Measurements from ENCODE around the gene ZNF584.
"Not testable (repeated sequence)": the region's sequence is repeated elsewhere in the genome, so short reads cannot be mapped to it uniquely, and the experiment has no call there.

ZNF584 gene

GRCh38 chr19:58439576-58440554, 31.4 kb downstream of the ZNF584 start, which contains the start of gene ZNF132:
ZNF132 (minus strand) TSS chr19:58440153; CDS start chr19:58439821, 332 bp downstream.
- peaks cover 10% of the 10 kb centered on the region for H3K9me3 ChIP-seq (ENCODE audit: severe bottlenecking)

GRCh38 chr19:58440556-58440955, 32.1 kb downstream of the ZNF584 start:
- no peak for TF ChIP-seq CTCF (IDR thresholded peaks at IDR 0.05; ENCODE audit: low read depth, low read length)
- peak overlapping the region; percentile 63; the same call in 1 of the 2 replicates for H3K27ac ChIP-seq
- H3K27me3 ChIP-seq (ENCODE audit: insufficient read depth, low read depth, severe bottlenecking) = no peaks in the 10 kb centered on the region
- H3K36me3 ChIP-seq = peaks cover 25% of the 10 kb centered on the region
- DNase-seq = no peak
- peak overlapping the region; percentile 82 for H3K4me3 ChIP-seq (ENCODE audit: low read depth, low read length)
- H3K9me3 ChIP-seq (ENCODE audit: severe bottlenecking) = peaks cover 5% of the 10 kb centered on the region

More at GRCh38 chr19:58439576-58440554, 31.4 kb downstream of the ZNF584 start, which contains the start of gene ZNF132:
- peak within 1 kb of the TSS; percentile 63 for H3K27ac ChIP-seq
- no peak for TF ChIP-seq CTCF (IDR thresholded peaks at IDR 0.05; ENCODE audit: low read depth, low read length)
- H3K27me3 ChIP-seq (ENCODE audit: insufficient read depth, low read depth, severe bottlenecking) = no peaks in the 10 kb centered on the region
- peak within 1 kb of the TSS; percentile 82 for H3K4me3 ChIP-seq (ENCODE audit: low read depth, low read length)
- peak; percentile 97 for DNase-seq
- peaks cover 32% of the 10 kb centered on the region for H3K36me3 ChIP-seq

GRCh38 chr19:58442986-58443385, 34.5 kb downstream of the ZNF584 start:
- not testable (repeated sequence) for H3K27ac ChIP-seq; H3K36me3 ChIP-seq; H3K9me3 ChIP-seq (ENCODE audit: severe bottlenecking); H3K27me3 ChIP-seq (ENCODE audit: insufficient read depth, low read depth, severe bottlenecking); H3K4me3 ChIP-seq (ENCODE audit: low read depth, low read length); DNase-seq

- H3K4me3 ChIP-seq (ENCODE audit: low read depth, low read length); H3K36me3 ChIP-seq; DNase-seq; H3K27ac ChIP-seq; H3K27me3 ChIP-seq (ENCODE audit: insufficient read depth, low read depth, severe bottlenecking): not testable (repeated sequence)
- H3K9me3 ChIP-seq (ENCODE audit: severe bottlenecking) = peaks cover 25% of the 10 kb centered on the region
These were observed 40.4 kb downstream of the ZNF584 start for GRCh38 chr19:58448860-58449259.

- not testable (repeated sequence) for H3K4me3 ChIP-seq (ENCODE audit: low read depth, low read length); H3K27me3 ChIP-seq (ENCODE audit: insufficient read depth, low read depth, severe bottlenecking); H3K36me3 ChIP-seq; DNase-seq; H3K27ac ChIP-seq
- peaks cover 25% of the 10 kb centered on the region for H3K9me3 ChIP-seq (ENCODE audit: severe bottlenecking)
These were observed 41.5 kb downstream of the ZNF584 start for GRCh38 chr19:58449980-58450379.

- H3K27ac ChIP-seq = no peak overlapping the region
- peaks cover 3% of the 10 kb centered on the region; the same call in 1 of the 2 replicates for H3K36me3 ChIP-seq
- DNase-seq = no peak
- peak overlapping the region; percentile 85 for H3K4me3 ChIP-seq (ENCODE audit: low read depth, low read length)
- no peak for TF ChIP-seq CTCF (IDR thresholded peaks at IDR 0.05; ENCODE audit: low read depth, low read length)
- peaks cover 25% of the 10 kb centered on the region for H3K9me3 ChIP-seq (ENCODE audit: severe bottlenecking)
- no peaks in the 10 kb centered on the region for H3K27me3 ChIP-seq (ENCODE audit: insufficient read depth, low read depth, severe bottlenecking)
These were observed 42.5 kb downstream of the ZNF584 start for GRCh38 chr19:58450856-58451357.

- Histone ChIP-seq H3K27me3 (ENCODE audit: insufficient read depth, low read depth, severe bottlenecking) (no peaks in the 10 kb centered on the region), H3K36me3 (peaks cover 5% of the 10 kb centered on the region), H3K4me3 (ENCODE audit: low read depth, low read length) (peak within 1 kb of the TSS; percentile 85), H3K27ac (peak within 1 kb of the TSS; percentile 45), H3K9me3 (ENCODE audit: severe bottlenecking) (peaks cover 25% of the 10 kb centered on the region)
- no peak for TF ChIP-seq CTCF (IDR thresholded peaks at IDR 0.05; ENCODE audit: low read depth, low read length)
- peak; percentile 97 for DNase-seq
These were observed 43.1 kb downstream of the ZNF584 start, which contains the start of gene ZNF324B for GRCh38 chr19:58451358-58452101. ZNF324B (plus strand) TSS chr19:58451622; CDS start chr19:58453702, 2,080 bp downstream.

Measured in WERI-Rb-1 (cell line).